Caco-2 (cell line): ENCODE data around the gene RFC4. TPM values are rescaled to one million over a fixed set of nuclear protein-coding genes. Genes with fewer than 3 reads are reported as not detected.
"Not testable (repeated sequence)": the region's sequence is repeated elsewhere in the genome, so short reads cannot be mapped to it uniquely, and the experiment has no call there.

Experiments used
- BruUV-seq: library from RNA; stranded (reverse); fragments of 400-500 nt; replicated peaks from 2 replicates; lab custom pipeline; 2021; lab: Mats Ljungman, UMichigan
- CTCF ChIA-PET: fragments of 300-600 bp; sonication (Branson Sonifier 250); formaldehyde crosslinking; loops from one replicate; lab custom pipeline; 2022; ENCODE audit warnings: antibody characterized with exemption; lab: Charles Lee
- POLR2A ChIA-PET: fragments of 300-600 bp; sonication (Branson Sonifier 250); formaldehyde crosslinking; loops from one replicate; lab custom pipeline; 2022; ENCODE audit warnings: antibody characterized with exemption; lab: Charles Lee
- DNase-seq, 2 experiments: peaks; one replicate each; pipeline versions ENCODE4 v3.0.0 to v3.0.0-alpha.2; 2020 to 2022
- H3K27me3 ChIP-seq: replicated peaks from 2 replicates; pipeline ENCODE4 v1.6.0; 2011; ENCODE audit warnings: low read length; ENCODE audit not compliant: control insufficient read depth, insufficient read depth
- H3K36me3 ChIP-seq: 2 replicates; pipeline ENCODE4 v1.5.1; 2011; ENCODE audit warnings: low read length; ENCODE audit not compliant: control insufficient read depth, insufficient read depth
- H3K4me1 ChIP-seq: fragments of 250-450 bp; sonication (Bioruptor Pico); 2 replicates; pipeline ENCODE4 v1.5.1; 2020; ENCODE audit warnings: mild to moderate bottlenecking
- H3K4me3 ChIP-seq: 2 replicates; pipeline ENCODE4 v1.5.1; 2011; ENCODE audit warnings: low read depth, mild to moderate bottlenecking, control low read depth, low read length
- H3K9me3 ChIP-seq: fragments of 250-450 bp; sonication (Bioruptor Pico); 2 replicates; pipeline ENCODE4 v1.5.1; 2020; ENCODE audit warnings: mild to moderate bottlenecking, moderate library complexity
- H3K27ac Mint-ChIP-seq: one replicate; pipeline ENCODE4 v1.8.0; 2022; ENCODE audit warnings: mixed read lengths; ENCODE audit not compliant: unreplicated experiment
- H3K27me3 Mint-ChIP-seq: one replicate; pipeline ENCODE4 v1.8.0; 2022; ENCODE audit warnings: mixed read lengths; ENCODE audit not compliant: insufficient read depth, unreplicated experiment
- H3K36me3 Mint-ChIP-seq: one replicate; pipeline ENCODE4 v1.8.0; 2022; ENCODE audit warnings: mild to moderate bottlenecking, mixed read lengths; ENCODE audit not compliant: insufficient read depth, unreplicated experiment
- H3K4me1 Mint-ChIP-seq: one replicate; pipeline ENCODE4 v1.8.0; 2022; ENCODE audit warnings: low read depth, mixed read lengths; ENCODE audit not compliant: unreplicated experiment
- H3K4me3 Mint-ChIP-seq: one replicate; pipeline ENCODE4 v1.8.0; 2022; ENCODE audit warnings: mild to moderate bottlenecking, moderate library complexity, mixed read lengths; ENCODE audit not compliant: unreplicated experiment
- H3K9me3 Mint-ChIP-seq: one replicate; pipeline ENCODE4 v1.8.0; 2022; ENCODE audit warnings: mixed read lengths; ENCODE audit not compliant: unreplicated experiment
- CTCF ChIP-seq, 2 experiments: fragments of 200-600 bp in 1 of 2; IDR thresholded peaks; 1 replicate in 1 of 2; 2 replicates in 1 of 2; pipeline versions ENCODE4 v1.5.1 to v1.8.0; 2011 to 2022; ENCODE audit warnings: antibody characterized with exemption in 1 of 2, control low read depth in 1 of 2, inconsistent platforms in 1 of 2, low read depth in 1 of 2, low read length in 1 of 2, mild to moderate bottlenecking in 1 of 2, moderate library complexity in 1 of 2; ENCODE audit not compliant: insufficient read depth in 1 of 2, severe bottlenecking in 1 of 2, unreplicated experiment in 1 of 2
- intact Hi-C: fragments of 100-400 bp; cut with micrococcal nuclease; formaldehyde crosslinking; loops from one replicate; pipeline ENCODE4 v1.10.0; 2022; ENCODE audit not compliant: unreplicated experiment
- total RNA-seq: library from RNA; stranded (reverse); gene quantifications from 2 replicates; pipeline ENCODE4 v1.2.3, GENCODE V29; 2022

RFC4 gene
- total RNA-seq, 1 experiment from 2014 or later: 62.2 TPM

GRCh38 chr3:186854146-186854545, 47.9 kb upstream of the RFC4 start:
- Mint-ChIP-seq H3K27ac (no peak overlapping the region), H3K27me3 (no peaks in the 10 kb centered on the region), H3K36me3 (no peaks in the 10 kb centered on the region), H3K4me3 (no peak overlapping the region), H3K9me3 (no peaks in the 10 kb centered on the region), H3K4me1 (peaks cover 5% of the 10 kb centered on the region)
- no TSS peak for BruUV-seq
- Histone ChIP-seq H3K27me3 (no peaks in the 10 kb centered on the region), H3K36me3 (no peaks in the 10 kb centered on the region), H3K4me3 (no peak overlapping the region), H3K4me1 (no peaks in the 10 kb centered on the region), H3K9me3 (0 out of 2 replicates have a peak, but pooled peaks cover 4% of the 10 kb centered on the region)
- no peak for TF ChIP-seq CTCF (IDR thresholded peaks at IDR 0.05; ENCODE audit: insufficient read depth in 1 of 2, low read depth in 1 of 2, low read length in 1 of 2, severe bottlenecking in 1 of 2, unreplicated experiment in 1 of 2)
- intact Hi-C loops: no loop called here
- POLR2A ChIA-PET: no interaction called here
- DNase-seq: no peak
- CTCF ChIA-PET: no interaction called here

GRCh38 chr3:186852994-186853393, 46.7 kb upstream of the RFC4 start:
- ChIA-PET POLR2A (no interaction called here), CTCF (no interaction called here)
- no peak for TF ChIP-seq CTCF (IDR thresholded peaks at IDR 0.05; ENCODE audit: insufficient read depth in 1 of 2, low read depth in 1 of 2, low read length in 1 of 2, severe bottlenecking in 1 of 2, unreplicated experiment in 1 of 2)
- H3K4me3 Mint-ChIP-seq: no peak overlapping the region
- no peaks in the 10 kb centered on the region for H3K9me3 ChIP-seq
- H3K4me3 ChIP-seq: no peak overlapping the region
- no peak overlapping the region for H3K27ac Mint-ChIP-seq
- no peak for DNase-seq
- no peaks in the 10 kb centered on the region for H3K36me3 ChIP-seq
- H3K36me3 Mint-ChIP-seq: no peaks in the 10 kb centered on the region
- H3K4me1 Mint-ChIP-seq: peaks cover 6% of the 10 kb centered on the region
- H3K4me1 ChIP-seq: no peaks in the 10 kb centered on the region
- H3K27me3 ChIP-seq: no peaks in the 10 kb centered on the region
- intact Hi-C loops: no loop called here
- no peaks in the 10 kb centered on the region for H3K9me3 Mint-ChIP-seq
- H3K27me3 Mint-ChIP-seq: no peaks in the 10 kb centered on the region
- BruUV-seq: no TSS peak

GRCh38 chr3:186851835-186852234, 45.6 kb upstream of the RFC4 start:
- H3K36me3 Mint-ChIP-seq, H3K36me3 ChIP-seq, intact Hi-C loops, H3K27ac Mint-ChIP-seq, CTCF ChIA-PET, H3K9me3 ChIP-seq, H3K4me1 Mint-ChIP-seq, DNase-seq, H3K27me3 ChIP-seq, POLR2A ChIA-PET, BruUV-seq, H3K27me3 Mint-ChIP-seq, H3K4me3 ChIP-seq, H3K4me1 ChIP-seq, H3K4me3 Mint-ChIP-seq, H3K9me3 Mint-ChIP-seq: not testable (repeated sequence)
